T-helper 1 cell treated with Interleukin-12 subunit alpha and Interleukin-12 subunit beta and Interleukin-4 antibody, amounts not matched to agents 30 μg/mL and 1 μg/mL, for 36 hours (primary cell): Measurements from ENCODE around the gene CUX1.
"Not testable (repeated sequence)": the region's sequence is repeated elsewhere in the genome, so short reads cannot be mapped to it uniquely, and the experiment has no call there.

Experiments used
- H3K27ac Mint-ChIP-seq: one replicate; pipeline ENCODE4 v1.8.0; 2021; ENCODE audit warnings: mild to moderate bottlenecking, mixed read lengths
- H3K27me3 Mint-ChIP-seq: one replicate; pipeline ENCODE4 v1.8.0; 2021; ENCODE audit warnings: low read depth, mixed read lengths
- H3K36me3 Mint-ChIP-seq: one replicate; pipeline ENCODE4 v1.8.0; 2021; ENCODE audit warnings: low read depth, mixed read lengths
- H3K4me1 Mint-ChIP-seq: one replicate; pipeline ENCODE4 v1.8.0; 2021; ENCODE audit warnings: low read depth, mixed read lengths
- H3K4me3 Mint-ChIP-seq: one replicate; pipeline ENCODE4 v1.8.0; 2021; ENCODE audit warnings: mild to moderate bottlenecking, moderate library complexity, mixed read lengths
- H3K9me3 Mint-ChIP-seq: one replicate; pipeline ENCODE4 v1.8.0; 2021; ENCODE audit warnings: mixed read lengths

CUX1 gene

DNA sequence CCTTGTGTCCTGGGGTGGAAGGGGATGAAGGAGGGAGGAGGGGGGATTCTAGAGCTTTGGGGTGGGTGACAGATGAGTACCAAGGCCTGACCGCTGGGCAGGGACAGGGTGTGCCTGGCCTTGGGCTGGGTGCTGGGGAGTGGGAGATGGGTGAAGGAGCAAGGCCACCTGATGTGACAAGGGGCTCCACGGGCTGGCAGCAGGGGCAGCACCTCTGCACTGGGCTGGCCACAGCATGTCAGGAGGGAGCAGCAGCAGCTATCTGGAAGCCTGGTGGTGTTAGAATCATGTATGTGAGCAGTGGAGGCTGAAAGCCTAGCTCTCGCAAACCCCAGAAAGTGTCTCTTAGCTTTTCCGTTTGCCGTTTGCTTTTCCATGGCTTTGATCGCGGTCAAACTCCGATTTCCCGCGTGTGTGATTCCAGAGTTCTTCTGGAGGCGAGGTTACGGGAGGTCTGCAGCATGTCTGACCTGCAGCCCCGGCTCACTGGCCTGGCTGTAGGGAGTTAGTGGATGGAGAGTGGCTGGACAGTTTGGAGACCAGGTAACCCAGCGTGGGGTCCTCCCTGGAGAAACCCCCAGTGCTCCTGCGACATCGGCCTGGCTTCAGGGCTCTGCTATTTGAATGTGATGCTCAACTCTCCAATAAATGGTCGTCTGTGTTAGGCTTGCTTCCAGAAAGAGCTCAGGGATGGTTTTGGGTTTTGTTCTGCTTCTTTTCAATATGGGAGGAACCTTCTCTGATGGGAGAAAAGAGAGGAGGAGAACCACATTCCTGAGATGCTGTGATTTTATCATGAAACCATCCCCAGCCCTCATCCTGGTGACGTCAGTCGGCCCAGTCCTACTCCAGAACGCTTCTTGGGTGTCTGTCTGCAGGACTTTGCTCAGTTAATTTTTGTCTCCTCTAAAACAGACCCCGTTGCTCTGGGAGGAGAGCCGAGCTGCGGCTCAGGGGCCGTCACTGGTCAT lies 105.5 kb downstream of the CUX1 start:
- Mint-ChIP-seq H3K27me3 (no peaks in the 10 kb centered on the region), H3K4me3 (no peak overlapping the region), H3K4me1 (no peaks in the 10 kb centered on the region), H3K9me3 (no peaks in the 10 kb centered on the region), H3K36me3 (no peaks in the 10 kb centered on the region), H3K27ac (no peak overlapping the region)

DNA sequence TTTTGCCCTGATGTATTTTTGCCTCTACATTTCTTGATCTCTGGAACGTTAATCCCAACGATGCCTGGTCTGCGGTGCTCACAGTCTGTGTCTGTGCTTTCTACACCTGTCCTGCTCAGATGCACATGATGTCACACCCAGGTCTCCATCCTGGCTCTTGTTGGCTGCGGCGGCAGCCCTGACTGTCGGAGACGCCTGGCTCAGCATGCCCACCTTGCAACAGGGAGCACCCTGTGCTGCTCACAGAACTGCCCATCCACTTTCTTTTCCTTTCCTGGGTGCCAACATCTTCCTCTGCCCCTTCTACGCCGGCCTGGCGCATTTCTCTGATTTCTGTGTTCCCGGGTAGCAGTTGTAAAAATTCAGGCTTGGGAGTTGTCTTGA lies 106.2 kb downstream of the CUX1 start:
- H3K4me3 Mint-ChIP-seq = no peak overlapping the region
- H3K36me3 Mint-ChIP-seq = no peaks in the 10 kb centered on the region
- no peaks in the 10 kb centered on the region for H3K27me3 Mint-ChIP-seq
- no peaks in the 10 kb centered on the region for H3K4me1 Mint-ChIP-seq
- H3K27ac Mint-ChIP-seq = no peak overlapping the region
- H3K9me3 Mint-ChIP-seq = no peaks in the 10 kb centered on the region

DNA sequence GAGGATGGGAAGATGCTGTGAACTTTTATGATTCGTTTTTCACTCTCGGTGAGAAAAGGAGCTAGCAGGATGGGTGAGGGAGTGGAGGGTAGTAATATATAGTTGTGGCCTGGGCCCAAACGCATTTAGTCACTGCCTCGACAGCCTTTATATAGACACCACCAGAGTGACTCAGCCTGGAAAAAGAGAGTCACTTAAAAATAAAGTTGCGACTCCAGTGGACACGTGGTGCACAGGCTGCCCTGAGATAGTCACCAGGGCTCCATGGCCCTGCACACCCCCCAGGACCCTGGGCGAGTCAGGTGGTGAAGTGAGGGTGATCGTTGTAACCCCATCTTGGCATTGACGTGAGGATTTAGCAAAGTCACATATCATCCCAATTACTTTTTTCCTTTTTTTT lies 106.7 kb downstream of the CUX1 start:
- H3K9me3 Mint-ChIP-seq = no peaks in the 10 kb centered on the region
- H3K27me3 Mint-ChIP-seq = no peaks in the 10 kb centered on the region
- H3K27ac Mint-ChIP-seq = no peak overlapping the region
- H3K4me3 Mint-ChIP-seq = no peak overlapping the region
- H3K4me1 Mint-ChIP-seq = no peaks in the 10 kb centered on the region
- no peaks in the 10 kb centered on the region for H3K36me3 Mint-ChIP-seq

GRCh38 chr7:101926265-101926664 lies 108.8 kb downstream of the CUX1 start:
- H3K4me1 Mint-ChIP-seq = no peaks in the 10 kb centered on the region
- no peak overlapping the region for H3K27ac Mint-ChIP-seq
- peaks cover 7% of the 10 kb centered on the region for H3K9me3 Mint-ChIP-seq
- no peaks in the 10 kb centered on the region for H3K27me3 Mint-ChIP-seq
- H3K36me3 Mint-ChIP-seq = no peaks in the 10 kb centered on the region
- H3K4me3 Mint-ChIP-seq = no peak overlapping the region

DNA sequence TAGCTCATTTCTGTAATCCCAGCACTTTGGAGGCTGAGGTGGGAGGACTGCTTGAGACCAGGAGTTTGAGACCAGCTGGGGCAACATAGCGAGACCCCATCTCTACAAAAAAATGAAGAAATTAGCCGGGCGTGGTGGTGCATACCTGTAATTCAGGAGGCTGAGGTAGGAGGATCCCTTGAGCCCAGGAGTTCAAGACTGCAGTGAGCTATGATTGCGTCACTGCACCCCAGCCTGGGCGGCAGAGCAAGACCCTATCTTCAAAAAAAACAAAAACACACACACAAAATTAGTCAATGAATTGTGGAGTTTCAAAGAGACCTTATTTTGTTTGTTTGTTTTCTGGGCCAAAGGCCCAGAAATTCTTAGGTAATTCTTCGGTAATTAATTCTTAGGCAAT lies 110.0 kb downstream of the CUX1 start:
- H3K27me3 Mint-ChIP-seq = no peaks in the 10 kb centered on the region
- peaks cover 7% of the 10 kb centered on the region for H3K9me3 Mint-ChIP-seq
- no peaks in the 10 kb centered on the region for H3K36me3 Mint-ChIP-seq
- H3K4me1 Mint-ChIP-seq = no peaks in the 10 kb centered on the region
- no peak overlapping the region for H3K27ac Mint-ChIP-seq
- H3K4me3 Mint-ChIP-seq = no peak overlapping the region

DNA sequence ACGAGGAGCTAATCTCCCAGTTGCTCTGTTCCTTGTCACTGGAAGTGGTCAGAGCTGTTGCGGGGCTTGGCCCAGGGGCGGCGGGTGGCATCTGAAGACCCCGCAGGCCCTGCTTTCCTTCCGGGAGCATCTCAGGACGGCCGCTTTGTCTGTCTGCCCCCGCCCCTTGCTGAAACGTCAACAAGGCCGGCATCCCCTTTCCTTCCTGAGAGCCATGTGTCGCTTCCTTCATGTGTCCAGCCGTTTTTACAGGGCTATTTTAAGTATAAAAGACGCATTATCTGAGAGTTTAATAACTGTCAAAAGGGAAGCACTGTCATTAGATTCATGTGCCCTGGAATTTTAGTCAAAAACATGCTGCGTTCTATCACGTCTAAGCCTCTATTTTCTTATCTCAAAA lies 110.4 kb downstream of the CUX1 start:
- H3K9me3 Mint-ChIP-seq = peaks cover 7% of the 10 kb centered on the region
- H3K27ac Mint-ChIP-seq = no peak overlapping the region
- H3K36me3 Mint-ChIP-seq = no peaks in the 10 kb centered on the region
- H3K4me1 Mint-ChIP-seq = no peaks in the 10 kb centered on the region
- H3K27me3 Mint-ChIP-seq = no peaks in the 10 kb centered on the region
- H3K4me3 Mint-ChIP-seq = no peak overlapping the region

- Mint-ChIP-seq H3K27ac (no peak overlapping the region), H3K36me3 (no peaks in the 10 kb centered on the region), H3K9me3 (peaks cover 7% of the 10 kb centered on the region), H3K27me3 (no peaks in the 10 kb centered on the region), H3K4me3 (no peak overlapping the region), H3K4me1 (no peaks in the 10 kb centered on the region)
These were observed 111.8 kb downstream of the CUX1 start for GRCh38 chr7:101929256-101929655.

GRCh38 chr7:101929911-101930310 lies 112.5 kb downstream of the CUX1 start:
- not testable (repeated sequence) for H3K9me3 Mint-ChIP-seq, H3K4me3 Mint-ChIP-seq, H3K4me1 Mint-ChIP-seq, H3K36me3 Mint-ChIP-seq, H3K27ac Mint-ChIP-seq, H3K27me3 Mint-ChIP-seq

DNA sequence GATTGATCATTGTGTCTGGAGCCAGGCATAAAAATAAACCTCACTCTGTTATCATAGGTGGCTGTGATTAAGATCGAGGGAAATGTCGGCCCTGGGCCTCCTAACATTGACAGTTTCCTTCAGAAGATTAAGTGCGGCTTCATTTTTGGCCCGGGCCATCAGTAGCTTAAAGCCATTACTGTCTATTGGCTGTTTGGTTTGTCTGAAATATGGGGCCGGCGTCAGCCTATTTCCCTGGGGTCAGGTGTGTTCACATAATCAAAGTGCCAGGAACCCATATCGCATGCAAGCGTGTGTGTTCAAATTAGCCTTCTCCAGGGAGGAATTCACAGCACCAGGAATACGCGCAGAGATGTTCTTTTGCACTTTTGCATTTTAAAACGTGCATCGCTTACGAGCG lies 114.7 kb downstream of the CUX1 start:
- Mint-ChIP-seq H3K27ac (no peak overlapping the region), H3K36me3 (no peaks in the 10 kb centered on the region), H3K4me3 (no peak overlapping the region), H3K9me3 (peaks cover 7% of the 10 kb centered on the region), H3K4me1 (peaks cover 2% of the 10 kb centered on the region), H3K27me3 (no peaks in the 10 kb centered on the region)

DNA sequence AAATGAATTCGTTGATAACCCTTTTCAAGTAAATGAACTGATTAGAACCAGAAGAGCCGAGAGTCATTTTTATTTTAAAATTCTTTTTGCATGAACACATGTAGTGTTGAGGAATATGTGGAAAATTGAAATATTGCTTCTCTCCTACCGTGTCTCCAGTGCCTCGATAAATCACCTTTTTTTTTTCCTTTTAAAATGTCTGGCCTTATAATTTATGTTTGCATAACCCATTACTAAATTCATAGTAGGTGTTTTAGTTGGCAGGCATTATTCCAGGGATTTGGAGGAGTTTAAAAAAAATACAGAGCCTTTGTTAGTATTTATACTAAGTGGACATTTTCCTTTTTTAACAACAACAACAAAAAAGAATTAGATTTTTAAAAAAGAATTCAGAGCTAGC lies 115.6 kb downstream of the CUX1 start:
- Mint-ChIP-seq H3K4me3 (no peak overlapping the region), H3K27ac (no peak overlapping the region), H3K27me3 (no peaks in the 10 kb centered on the region), H3K9me3 (peaks cover 7% of the 10 kb centered on the region), H3K36me3 (no peaks in the 10 kb centered on the region), H3K4me1 (peaks cover 2% of the 10 kb centered on the region)

DNA sequence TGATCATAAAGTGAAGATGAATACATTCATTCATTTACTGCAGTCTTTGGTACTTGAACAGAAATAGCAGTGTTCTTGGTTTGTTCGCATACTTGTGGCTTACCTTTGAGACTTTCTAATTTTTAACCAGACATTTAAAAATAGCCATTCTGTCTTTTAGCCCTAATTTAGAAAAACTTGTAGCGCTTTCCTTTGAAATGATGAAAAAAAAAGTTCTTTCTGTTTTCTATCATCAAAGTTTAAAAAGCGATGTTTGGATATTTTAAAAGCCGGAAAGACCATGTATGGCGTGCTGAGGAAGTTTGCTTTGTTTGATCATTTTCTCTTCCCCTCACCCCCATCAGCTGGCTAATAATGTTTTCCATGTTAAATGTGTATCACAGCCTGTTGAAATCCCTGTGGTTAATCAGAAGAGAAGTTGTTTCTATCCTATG lies 116.3 kb downstream of the CUX1 start:
- H3K27ac Mint-ChIP-seq = no peak overlapping the region
- no peaks in the 10 kb centered on the region for H3K36me3 Mint-ChIP-seq
- H3K4me1 Mint-ChIP-seq = peaks cover 2% of the 10 kb centered on the region
- peaks cover 7% of the 10 kb centered on the region for H3K9me3 Mint-ChIP-seq
- H3K27me3 Mint-ChIP-seq = no peaks in the 10 kb centered on the region
- no peak overlapping the region for H3K4me3 Mint-ChIP-seq

- Mint-ChIP-seq H3K27me3 (no peaks in the 10 kb centered on the region), H3K9me3 (peaks cover 7% of the 10 kb centered on the region), H3K4me3 (no peak overlapping the region), H3K4me1 (peaks cover 4% of the 10 kb centered on the region), H3K36me3 (no peaks in the 10 kb centered on the region), H3K27ac (no peak overlapping the region)
These were observed 117.2 kb downstream of the CUX1 start for GRCh38 chr7:101934618-101935017.

DNA sequence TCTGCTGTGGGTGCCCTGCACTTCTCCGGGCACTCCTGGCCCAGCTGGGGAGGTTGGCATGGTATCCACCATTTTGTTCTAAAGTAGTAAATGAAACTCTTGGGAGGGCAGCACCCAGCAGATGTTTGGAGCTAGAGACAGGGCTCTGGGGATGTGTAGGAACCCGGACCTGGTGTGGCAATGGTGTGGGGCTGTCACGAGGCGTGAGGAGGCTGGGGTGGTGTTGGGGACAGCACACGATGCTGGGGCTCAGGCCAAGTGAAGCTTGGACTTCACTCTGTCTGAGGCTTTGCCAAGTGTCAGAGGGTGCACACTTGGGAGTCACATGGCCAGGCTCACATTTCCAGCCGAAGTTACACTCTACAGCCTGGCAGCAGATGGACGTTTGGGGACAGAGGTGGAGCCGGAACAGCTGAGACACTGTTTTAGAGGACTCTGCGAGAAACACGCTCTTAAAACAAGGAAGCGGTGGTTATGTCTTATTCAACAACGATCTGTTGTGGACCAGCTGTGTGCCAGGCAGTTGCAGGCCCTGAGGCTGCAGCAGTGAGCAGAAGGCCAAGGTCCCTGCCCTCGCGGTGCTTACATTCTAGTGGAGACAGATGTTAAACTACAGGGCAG lies 118.2 kb downstream of the CUX1 start:
- H3K4me3 Mint-ChIP-seq = no peak overlapping the region
- H3K27ac Mint-ChIP-seq = no peak overlapping the region
- peaks cover 4% of the 10 kb centered on the region for H3K4me1 Mint-ChIP-seq
- H3K9me3 Mint-ChIP-seq = no peaks in the 10 kb centered on the region
- no peaks in the 10 kb centered on the region for H3K36me3 Mint-ChIP-seq
- H3K27me3 Mint-ChIP-seq = no peaks in the 10 kb centered on the region

DNA sequence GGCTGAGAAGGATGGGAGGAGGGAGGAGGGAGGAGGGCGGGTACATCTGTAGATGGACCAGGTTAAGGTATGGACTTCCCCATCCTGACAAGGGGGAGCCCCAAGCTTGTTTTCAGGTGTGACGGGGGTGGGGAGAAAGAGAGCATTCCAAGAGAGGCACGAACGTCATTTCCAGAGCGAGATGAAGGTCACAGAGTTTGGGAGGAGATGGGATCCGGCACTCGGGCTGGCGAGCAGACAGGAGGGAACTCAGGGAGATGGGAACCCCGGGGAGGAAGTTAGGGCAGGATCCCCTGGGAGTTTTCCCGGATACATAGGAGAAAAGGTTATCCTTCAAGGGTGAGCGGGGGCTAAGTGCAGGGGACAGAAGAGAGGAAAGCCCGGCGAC lies 118.8 kb downstream of the CUX1 start:
- no peaks in the 10 kb centered on the region for H3K36me3 Mint-ChIP-seq
- no peak overlapping the region for H3K27ac Mint-ChIP-seq
- H3K4me1 Mint-ChIP-seq = peaks cover 4% of the 10 kb centered on the region
- no peaks in the 10 kb centered on the region for H3K27me3 Mint-ChIP-seq
- no peak overlapping the region for H3K4me3 Mint-ChIP-seq
- H3K9me3 Mint-ChIP-seq = no peaks in the 10 kb centered on the region

DNA sequence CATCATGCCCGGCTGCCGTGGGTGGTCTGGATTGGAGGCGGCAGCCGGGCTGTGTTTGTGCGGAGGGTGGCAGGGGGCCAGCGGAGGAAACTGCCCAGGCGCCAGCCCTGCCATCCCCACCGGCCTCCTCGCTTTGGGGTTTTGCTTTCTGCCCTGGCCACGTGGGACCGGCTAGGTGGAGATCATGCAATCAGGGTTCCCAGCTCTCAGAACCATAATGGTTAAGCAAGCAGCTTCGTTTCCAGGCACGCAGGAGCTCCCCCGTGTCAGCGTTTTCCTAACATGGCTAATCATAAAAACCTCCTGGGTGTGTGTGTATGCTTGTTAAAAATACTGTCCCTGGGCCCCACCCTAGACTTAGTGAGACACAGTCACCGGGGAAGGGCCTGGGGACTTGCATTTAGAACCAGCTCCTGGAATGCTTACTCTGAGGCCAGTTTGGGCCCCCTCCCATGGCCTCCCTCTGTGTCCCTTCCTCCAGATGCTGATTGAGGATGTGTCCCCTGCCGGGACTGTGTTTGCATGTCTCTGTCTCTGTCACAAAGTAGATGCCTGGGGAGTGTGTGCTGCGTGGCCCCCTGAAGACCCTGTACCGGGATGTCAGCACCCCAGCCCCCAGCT lies 119.3 kb downstream of the CUX1 start:
- Mint-ChIP-seq H3K4me1 (peaks cover 4% of the 10 kb centered on the region), H3K9me3 (no peaks in the 10 kb centered on the region), H3K4me3 (no peak overlapping the region), H3K27me3 (no peaks in the 10 kb centered on the region), H3K27ac (no peak overlapping the region), H3K36me3 (no peaks in the 10 kb centered on the region)
